Mammary epithelial cell (primary cell): Measurements from ENCODE around the gene RAD51B.

ENCODE experiments used
- EZH2 ChIP-seq: IDR thresholded peaks from 2 replicates; pipeline ENCODE4 v1.6.1; 2012; ENCODE audit warnings: low read length, inconsistent platforms, borderline replicate concordance
- TF ChIP-seq, protein P1 (sequence below), 2 donors: IDR thresholded peaks in 1 of 2; conservative IDR thresholded peaks in 1 of 2; 2 replicates each; pipeline ENCODE4 v1.5.1; 2011 to 2012; ENCODE audit warnings: inconsistent platforms in 2 of 2, low read length in 2 of 2, mild to moderate bottlenecking in 2 of 2, control low read depth in 1 of 2, low read depth in 1 of 2; ENCODE audit not compliant: insufficient read depth in 1 of 2; ENCODE audit errors: extremely low read depth in 1 of 2

DNA sequence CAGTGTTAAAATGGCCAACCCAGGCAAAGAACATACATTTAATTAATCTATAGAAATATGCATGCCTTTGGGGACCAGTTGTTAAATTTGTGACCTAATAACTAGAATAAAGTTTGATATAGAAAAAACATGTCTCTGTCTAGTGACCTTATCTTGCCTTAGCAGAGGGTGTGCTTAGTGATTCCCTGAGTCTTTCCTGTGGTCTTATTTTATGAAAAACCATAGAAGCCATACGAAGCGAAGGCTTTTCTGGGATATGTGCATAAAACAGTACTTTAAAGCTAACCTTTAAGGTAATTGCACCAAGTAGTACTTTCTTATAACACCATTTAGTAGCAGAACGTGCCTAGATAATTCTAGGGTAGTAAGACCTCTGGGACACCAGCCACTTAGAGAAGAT, 593.9 kb downstream of the RAD51B start:
- TF ChIP-seq, protein P1, sequence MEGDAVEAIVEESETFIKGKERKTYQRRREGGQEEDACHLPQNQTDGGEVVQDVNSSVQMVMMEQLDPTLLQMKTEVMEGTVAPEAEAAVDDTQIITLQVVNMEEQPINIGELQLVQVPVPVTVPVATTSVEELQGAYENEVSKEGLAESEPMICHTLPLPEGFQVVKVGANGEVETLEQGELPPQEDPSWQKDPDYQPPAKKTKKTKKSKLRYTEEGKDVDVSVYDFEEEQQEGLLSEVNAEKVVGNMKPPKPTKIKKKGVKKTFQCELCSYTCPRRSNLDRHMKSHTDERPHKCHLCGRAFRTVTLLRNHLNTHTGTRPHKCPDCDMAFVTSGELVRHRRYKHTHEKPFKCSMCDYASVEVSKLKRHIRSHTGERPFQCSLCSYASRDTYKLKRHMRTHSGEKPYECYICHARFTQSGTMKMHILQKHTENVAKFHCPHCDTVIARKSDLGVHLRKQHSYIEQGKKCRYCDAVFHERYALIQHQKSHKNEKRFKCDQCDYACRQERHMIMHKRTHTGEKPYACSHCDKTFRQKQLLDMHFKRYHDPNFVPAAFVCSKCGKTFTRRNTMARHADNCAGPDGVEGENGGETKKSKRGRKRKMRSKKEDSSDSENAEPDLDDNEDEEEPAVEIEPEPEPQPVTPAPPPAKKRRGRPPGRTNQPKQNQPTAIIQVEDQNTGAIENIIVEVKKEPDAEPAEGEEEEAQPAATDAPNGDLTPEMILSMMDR (conservative IDR thresholded peaks at IDR 0.05 in 1 of 2, IDR thresholded peaks at IDR 0.05 in 1 of 2; ENCODE audit: extremely low read depth in 1 of 2, insufficient read depth in 1 of 2, low read depth in 1 of 2, low read length in 2 of 2): no peak
- TF ChIP-seq EZH2: no peak
